HFF-Myc (cell line): ENCODE data around the gene TMEM97.

ENCODE experiments used
- DNase-seq: peaks from one replicate; pipeline ENCODE4 v3.0.0-alpha.2; 2011; ENCODE audit warnings: low read depth; ENCODE audit errors: extremely low read depth
- H3K4me3 ChIP-seq: replicated peaks from 2 replicates; pipeline ENCODE4 v1.5.1; 2011; ENCODE audit warnings: low read depth, mild to moderate bottlenecking, control low read depth, low read length
- CTCF ChIP-seq: IDR thresholded peaks from 2 replicates; pipeline ENCODE4 v1.5.1; 2012; ENCODE audit warnings: mild to moderate bottlenecking, low read depth, low read length, control low read depth; ENCODE audit errors: missing control alignments

Gene TMEM97

GRCh38 chr17:28325211-28325610, 6.2 kb downstream of the TMEM97 start:
- no peak overlapping the region for H3K4me3 ChIP-seq
- no peak for DNase-seq
- no peak for TF ChIP-seq CTCF

GRCh38 chr17:28326114-28326513, 7.1 kb downstream of the TMEM97 start:
- TF ChIP-seq CTCF: no peak

GRCh38 chr17:28327031-28327607, 8.1 kb downstream of the TMEM97 start:
- no peak overlapping the region for H3K4me3 ChIP-seq
- DNase-seq: no peak
- TF ChIP-seq CTCF: no peak

More at GRCh38 chr17:28326114-28326513, 7.1 kb downstream of the TMEM97 start:
- no peak overlapping the region for H3K4me3 ChIP-seq
- DNase-seq: no peak

- DNase-seq: no peak
- TF ChIP-seq CTCF: no peak
- no peak overlapping the region for H3K4me3 ChIP-seq
Measured at GRCh38 chr17:28327709-28328108, 8.7 kb downstream of the TMEM97 start.

GRCh38 chr17:28328325-28328724, 9.3 kb downstream of the TMEM97 start:
- H3K4me3 ChIP-seq: no peak overlapping the region
- TF ChIP-seq CTCF: no peak

GRCh38 chr17:28330671-28331070, 11.7 kb downstream of the TMEM97 start:
- DNase-seq: no peak
- H3K4me3 ChIP-seq: no peak overlapping the region
- TF ChIP-seq CTCF: no peak

More at GRCh38 chr17:28328325-28328724, 9.3 kb downstream of the TMEM97 start:
- no peak for DNase-seq

- no peak for DNase-seq
- no peak overlapping the region for H3K4me3 ChIP-seq
- no peak for TF ChIP-seq CTCF
Measured at GRCh38 chr17:28331891-28332420, 13.0 kb downstream of the TMEM97 start.
